Ascending aorta (tissue), 2 donors: ENCODE results near the gene FABP1. TPM values are rescaled to one million over a fixed set of nuclear protein-coding genes. Genes with fewer than 3 reads are reported as not detected.
A peak's percentile ranks its signal among the peaks of the same experiment; 100 is the strongest.

Experiments used
- DNase-seq, 2 donors: peaks; one replicate each; pipeline ENCODE4 v3.0.0-alpha.2; 2019; ENCODE audit warnings: low spot score in 2 of 2
- H3K27ac ChIP-seq, 2 donors: fragments of 200-600 bp; sonication (generic); one replicate each; pipeline ENCODE4 v1.5.1; 2016 to 2017; ENCODE audit warnings: mild to moderate bottlenecking in 1 of 2
- H3K27me3 ChIP-seq: fragments of 200-600 bp; sonication (generic); one replicate; pipeline ENCODE4 v1.5.1; 2017
- H3K36me3 ChIP-seq, 2 donors: fragments of 200-600 bp; sonication (generic); one replicate each; pipeline ENCODE4 v1.5.1; 2016
- H3K4me1 ChIP-seq, 2 donors: fragments of 200-600 bp; sonication (generic); one replicate each; pipeline ENCODE4 v1.5.1; 2016 to 2017; ENCODE audit warnings: mild to moderate bottlenecking in 1 of 2
- H3K4me3 ChIP-seq, 2 donors: fragments of 200-600 bp; sonication (generic); one replicate each; pipeline ENCODE4 v1.5.1; 2016 to 2017; ENCODE audit warnings: mild to moderate bottlenecking in 1 of 2
- H3K9me3 ChIP-seq, 2 donors: fragments of 200-600 bp; sonication (generic); one replicate each; pipeline ENCODE4 v1.5.1; 2016
- intact Hi-C: fragments of 100-400 bp; cut with DNase I; formaldehyde crosslinking; loops from one replicate; pipeline ENCODE4 v1.15.1; 2023
- total RNA-seq: library from RNA; depleted of rRNA; stranded (reverse); fragments of >200 nt; gene quantifications from one replicate; pipeline ENCODE4 v1.1.0, GENCODE V29; 2016
- TF ChIP-seq, protein P1 (sequence below), 3 experiments: fragments of 200-600 bp in 2 of 3; fragments of 450-650 bp in 1 of 3; sonication (generic) in 2 of 3; IDR thresholded peaks; one replicate each; pipeline ENCODE4 v1.5.1; 2016 to 2019; ENCODE audit warnings: antibody characterized with exemption in 3 of 3, mild to moderate bottlenecking in 1 of 3, moderate library complexity in 1 of 3

Gene FABP1
- total RNA-seq, 1 donor from 2014 or later, result not detected

DNA sequence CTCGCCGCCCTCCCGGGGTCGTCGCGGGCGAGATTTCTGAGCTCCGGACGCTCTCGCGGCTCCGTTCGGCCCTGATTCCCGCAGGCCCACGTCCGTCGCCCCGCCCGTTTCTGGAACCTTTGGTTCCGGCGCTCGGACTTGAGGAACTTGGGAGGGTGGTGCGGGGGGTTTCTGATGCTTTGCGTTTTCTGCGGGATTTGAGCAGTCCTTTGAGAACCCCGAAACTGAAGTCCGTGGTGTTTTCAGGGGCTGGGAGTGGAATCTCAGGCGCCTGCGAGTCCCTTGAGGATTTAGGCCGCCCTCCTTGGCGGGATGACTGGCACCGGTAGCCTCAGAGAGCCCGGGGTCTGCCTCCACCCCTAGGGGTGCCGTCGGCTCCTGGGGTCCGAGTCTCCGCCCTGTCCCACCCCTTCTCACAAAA, 42.6 kb upstream of the FABP1 start:
- no peak for DNase-seq
- Histone ChIP-seq H3K9me3 (no peaks in the 10 kb centered on the region), H3K27ac (peak overlapping the region; percentile 65 to 71), H3K4me1 (peaks cover 0 to 3% of the 10 kb centered on the region in 2 donors), H3K27me3 (no peaks in the 10 kb centered on the region), H3K4me3 (peak overlapping the region; percentile 70 to 71), H3K36me3 (no peaks in the 10 kb centered on the region)
- TF ChIP-seq, protein P1, sequence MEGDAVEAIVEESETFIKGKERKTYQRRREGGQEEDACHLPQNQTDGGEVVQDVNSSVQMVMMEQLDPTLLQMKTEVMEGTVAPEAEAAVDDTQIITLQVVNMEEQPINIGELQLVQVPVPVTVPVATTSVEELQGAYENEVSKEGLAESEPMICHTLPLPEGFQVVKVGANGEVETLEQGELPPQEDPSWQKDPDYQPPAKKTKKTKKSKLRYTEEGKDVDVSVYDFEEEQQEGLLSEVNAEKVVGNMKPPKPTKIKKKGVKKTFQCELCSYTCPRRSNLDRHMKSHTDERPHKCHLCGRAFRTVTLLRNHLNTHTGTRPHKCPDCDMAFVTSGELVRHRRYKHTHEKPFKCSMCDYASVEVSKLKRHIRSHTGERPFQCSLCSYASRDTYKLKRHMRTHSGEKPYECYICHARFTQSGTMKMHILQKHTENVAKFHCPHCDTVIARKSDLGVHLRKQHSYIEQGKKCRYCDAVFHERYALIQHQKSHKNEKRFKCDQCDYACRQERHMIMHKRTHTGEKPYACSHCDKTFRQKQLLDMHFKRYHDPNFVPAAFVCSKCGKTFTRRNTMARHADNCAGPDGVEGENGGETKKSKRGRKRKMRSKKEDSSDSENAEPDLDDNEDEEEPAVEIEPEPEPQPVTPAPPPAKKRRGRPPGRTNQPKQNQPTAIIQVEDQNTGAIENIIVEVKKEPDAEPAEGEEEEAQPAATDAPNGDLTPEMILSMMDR (IDR thresholded peaks at IDR 0.05), result no peak
- intact Hi-C loops, result loop anchor here (2.0 kb wide), 1 partner anchor 116 kb away; the partner anchor contains the start of gene KRCC1

DNA sequence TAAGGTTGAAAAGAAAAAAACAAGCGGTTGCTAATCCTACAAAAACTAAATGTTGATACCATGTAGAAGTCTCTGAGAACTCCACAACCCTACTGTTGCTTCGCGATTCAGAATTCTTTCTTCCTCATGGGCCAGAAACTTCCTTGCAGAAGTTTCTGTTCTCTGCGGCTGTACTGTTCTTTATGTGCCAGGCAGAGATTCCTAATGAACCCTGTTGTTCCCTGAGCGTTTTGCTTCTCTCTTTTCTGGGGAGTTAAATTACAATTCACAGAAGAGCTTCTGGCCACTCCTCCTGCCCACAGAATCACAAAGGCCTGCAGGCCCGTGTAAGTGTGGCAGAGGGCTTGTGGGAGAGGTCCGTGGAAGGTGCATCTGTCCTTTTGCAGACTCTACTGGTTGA, 40.5 kb upstream of the FABP1 start:
- H3K4me3 ChIP-seq, result no peak overlapping the region
- no peak overlapping the region for H3K27ac ChIP-seq
- intact Hi-C loops, result loop anchor here (10.0 kb wide), 1 partner anchor 164 kb away; no protein-coding TSS in a partner anchor
- TF ChIP-seq, protein P1 (IDR thresholded peaks at IDR 0.05), result no peak
- no peaks in the 10 kb centered on the region for H3K27me3 ChIP-seq
- no peaks in the 10 kb centered on the region for H3K36me3 ChIP-seq
- no peaks in the 10 kb centered on the region for H3K9me3 ChIP-seq
- peaks cover 0 to 3% of the 10 kb centered on the region in 2 donors for H3K4me1 ChIP-seq
- DNase-seq, result no peak

DNA sequence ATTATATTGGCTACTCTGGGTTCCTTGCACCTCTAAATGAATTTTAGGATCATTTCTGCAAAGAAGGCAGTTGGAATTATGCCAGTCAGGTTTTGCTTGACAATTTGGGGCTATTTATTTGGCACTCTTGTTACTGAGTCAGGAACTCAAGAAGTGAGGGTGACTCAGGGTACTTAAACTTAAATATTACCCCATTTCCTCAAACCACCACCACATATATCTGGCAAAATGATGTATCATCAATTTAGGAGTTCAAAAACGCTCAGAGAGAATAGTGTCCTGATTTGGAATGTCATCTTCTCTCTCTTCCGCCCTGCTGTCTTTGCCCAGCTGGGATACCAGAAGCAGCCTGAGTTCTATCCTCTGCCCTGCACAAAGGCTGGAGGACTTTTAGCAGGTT, 39.9 kb upstream of the FABP1 start:
- no peaks in the 10 kb centered on the region for H3K9me3 ChIP-seq
- no peak for DNase-seq
- peaks cover 0 to 3% of the 10 kb centered on the region in 2 donors for H3K4me1 ChIP-seq
- intact Hi-C loops, result loop anchor here (10.0 kb wide), 1 partner anchor 163 kb away; no protein-coding TSS in a partner anchor
- TF ChIP-seq, protein P1 (IDR thresholded peaks at IDR 0.05), result no peak
- no peak overlapping the region for H3K27ac ChIP-seq
- H3K4me3 ChIP-seq, result no peak overlapping the region
- no peaks in the 10 kb centered on the region for H3K27me3 ChIP-seq
- H3K36me3 ChIP-seq, result no peaks in the 10 kb centered on the region

DNA sequence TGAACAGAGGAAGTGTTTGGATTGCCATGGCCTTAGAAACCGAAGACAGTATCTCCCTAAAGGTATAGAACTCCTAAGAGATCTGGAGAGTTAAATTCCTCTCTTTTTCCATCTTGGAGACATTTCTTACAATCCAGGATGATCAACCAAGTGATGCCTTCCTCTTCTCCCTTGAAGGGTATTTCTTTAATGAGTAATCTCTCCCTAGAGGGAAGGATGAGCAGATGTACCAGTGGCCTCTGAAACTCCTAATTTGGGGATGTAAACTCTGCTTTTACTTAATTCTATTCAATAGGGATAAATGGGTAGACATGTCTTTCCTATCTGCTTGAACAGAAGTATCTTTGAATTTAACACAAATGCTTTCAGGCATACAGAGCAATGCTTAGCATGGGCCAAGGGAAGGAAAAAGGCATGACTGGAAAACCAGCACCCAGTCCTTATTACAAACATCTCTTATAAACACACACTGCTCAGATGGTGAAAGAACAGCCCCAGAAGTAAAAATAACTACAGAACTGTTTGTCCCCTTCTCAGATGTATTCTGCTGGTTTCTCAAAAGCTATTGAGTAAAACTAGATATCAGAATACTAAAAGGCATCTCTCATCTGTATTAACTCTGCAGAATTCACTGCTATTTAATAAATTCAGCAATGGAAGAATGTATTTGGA, 37.6 kb upstream of the FABP1 start:
- Histone ChIP-seq H3K27ac (no peak overlapping the region), H3K27me3 (no peaks in the 10 kb centered on the region), H3K4me3 (no peak overlapping the region), H3K4me1 (no peaks in the 10 kb centered on the region), H3K9me3 (no peaks in the 10 kb centered on the region), H3K36me3 (no peaks in the 10 kb centered on the region)
- DNase-seq, result no peak
- intact Hi-C loops, result loop anchor here (10.0 kb wide), 1 partner anchor 161 kb away; no protein-coding TSS in a partner anchor
- TF ChIP-seq, protein P1 (IDR thresholded peaks at IDR 0.05), result no peak

DNA sequence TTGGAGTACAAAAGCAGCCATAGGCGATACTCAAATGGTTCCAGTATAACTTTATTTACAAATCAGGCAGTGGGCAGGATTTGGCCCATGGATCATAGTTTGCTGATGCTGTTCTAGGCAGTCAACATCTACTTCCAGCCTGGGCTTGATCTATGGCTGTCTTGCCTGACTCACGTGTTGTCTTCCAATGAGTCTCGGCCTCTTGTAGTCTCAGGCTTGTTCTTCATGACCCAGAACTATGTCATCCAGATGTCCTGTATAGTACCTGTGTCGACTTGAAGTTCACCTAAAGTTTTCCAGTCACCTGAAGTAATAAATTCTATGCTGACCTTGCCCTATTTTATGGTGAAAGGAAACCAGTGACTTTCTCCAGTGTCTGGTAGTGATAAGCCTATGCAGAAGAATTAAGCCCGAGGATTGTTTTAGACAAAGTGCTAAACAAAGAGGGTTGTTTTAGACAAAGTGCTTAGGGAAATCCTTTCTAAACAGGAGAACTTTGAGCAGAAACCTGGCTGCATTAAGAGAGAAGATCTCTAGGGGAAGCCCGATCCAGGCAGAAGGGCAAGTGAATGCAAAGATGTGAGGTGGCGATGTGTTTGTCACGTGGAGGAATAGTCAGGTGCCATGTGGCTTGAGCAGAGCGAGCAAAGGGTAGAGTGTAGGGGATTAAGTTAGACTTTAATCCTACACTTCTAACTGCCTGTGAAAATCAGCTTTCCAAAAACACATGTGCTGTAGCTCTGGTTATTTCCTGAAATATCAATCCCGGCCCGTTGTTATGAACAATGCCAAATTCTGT, 33.8 kb upstream of the FABP1 start:
- TF ChIP-seq, protein P1 (IDR thresholded peaks at IDR 0.05), result no peak
- Histone ChIP-seq H3K4me1 (no peaks in the 10 kb centered on the region), H3K36me3 (no peaks in the 10 kb centered on the region), H3K9me3 (no peaks in the 10 kb centered on the region), H3K27me3 (no peaks in the 10 kb centered on the region), H3K4me3 (no peak overlapping the region), H3K27ac (no peak overlapping the region)
- intact Hi-C loops, result loop anchor here (10.0 kb wide), 1 partner anchor 157 kb away; no protein-coding TSS in a partner anchor
- DNase-seq, result no peak
